KMS-11 (cell line): ENCODE data around the gene RASAL2.

Experiments
- H2AFZ ChIP-seq: fragments of 200-600 bp; sonication (generic); 2 replicates; pipeline ENCODE4 v1.6.1; 2016; ENCODE audit warnings: antibody characterized with exemption, mixed run types, low read depth
- H3K27ac ChIP-seq: fragments of 200-600 bp; sonication (generic); 2 replicates; pipeline ENCODE4 v1.6.1; 2016; ENCODE audit warnings: mild to moderate bottlenecking, mixed run types
- H3K27me3 ChIP-seq: fragments of 200-600 bp; sonication (generic); 2 replicates; pipeline ENCODE4 v1.6.1; 2017; ENCODE audit warnings: mild to moderate bottlenecking, low read depth, mixed run types, moderate library complexity; ENCODE audit not compliant: insufficient read depth
- H3K36me3 ChIP-seq: fragments of 200-600 bp; sonication (generic); 2 replicates; pipeline ENCODE4 v1.6.1; 2017; ENCODE audit warnings: mild to moderate bottlenecking, mixed run types; ENCODE audit not compliant: insufficient read depth
- H3K4me1 ChIP-seq: fragments of 200-600 bp; sonication (generic); 2 replicates; pipeline ENCODE4 v1.6.1; 2016; ENCODE audit warnings: mild to moderate bottlenecking, low read depth, mixed run types; ENCODE audit not compliant: poor library complexity, severe bottlenecking
- H3K4me2 ChIP-seq: fragments of 200-600 bp; sonication (generic); 2 replicates; pipeline ENCODE4 v1.7.0; 2016; ENCODE audit warnings: mild to moderate bottlenecking, mixed run types
- H3K4me3 ChIP-seq: fragments of 200-600 bp; sonication (generic); IDR thresholded peaks from 2 replicates; pipeline ENCODE4 v1.6.1; 2017; ENCODE audit warnings: low read depth, low read length, mixed read lengths; ENCODE audit not compliant: insufficient read depth
- H3K79me2 ChIP-seq: fragments of 200-600 bp; sonication (generic); 2 replicates; pipeline ENCODE4 v1.6.1; 2016; ENCODE audit warnings: low read depth, mixed run types; ENCODE audit not compliant: insufficient read depth
- H3K9ac ChIP-seq: fragments of 200-600 bp; sonication (generic); 2 replicates; pipeline ENCODE4 v1.6.1; 2016; ENCODE audit warnings: mild to moderate bottlenecking, mixed run types
- H4K20me1 ChIP-seq: fragments of 200-600 bp; sonication (generic); 2 replicates; pipeline ENCODE4 v1.6.1; 2016; ENCODE audit warnings: mild to moderate bottlenecking, mixed run types; ENCODE audit not compliant: insufficient read depth
- CTCF ChIP-seq: fragments of 200-600 bp; sonication (generic); conservative IDR thresholded peaks from 2 replicates; pipeline ENCODE4 v1.6.1; 2017; ENCODE audit warnings: low read depth, mild to moderate bottlenecking, antibody characterized with exemption, low read length, moderate library complexity, mixed read lengths

Gene RASAL2

DNA sequence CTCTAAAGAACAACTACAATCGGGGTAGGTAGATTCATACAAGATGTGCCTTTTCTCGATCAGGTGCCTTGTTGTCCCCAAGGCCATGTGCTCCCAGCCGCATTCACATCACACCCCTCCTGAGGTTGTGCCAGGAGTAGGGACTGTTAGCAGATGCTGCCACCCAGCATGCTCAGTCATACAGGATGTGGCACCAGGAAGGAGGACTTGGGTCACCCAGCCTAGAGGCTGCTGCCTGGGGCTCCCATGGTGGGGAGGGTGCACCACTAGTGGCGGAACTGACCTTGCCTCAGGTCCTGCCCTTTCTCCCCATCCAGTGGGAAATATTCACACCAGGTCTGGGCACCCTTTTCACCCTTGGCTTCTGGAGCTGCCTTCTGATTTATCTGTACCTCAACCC lies 427.3 kb downstream of the RASAL2 start:
- Histone ChIP-seq H3K4me2 (no peak overlapping the region), H2AFZ (no peak overlapping the region), H3K79me2 (no peaks in the 10 kb centered on the region), H3K4me3 (no peak overlapping the region), H3K27ac (no peak overlapping the region), H3K36me3 (no peaks in the 10 kb centered on the region), H3K4me1 (no peaks in the 10 kb centered on the region), H4K20me1 (no peaks in the 10 kb centered on the region), H3K27me3 (no peaks in the 10 kb centered on the region), H3K9ac (no peak overlapping the region)
- no peak for TF ChIP-seq CTCF

DNA sequence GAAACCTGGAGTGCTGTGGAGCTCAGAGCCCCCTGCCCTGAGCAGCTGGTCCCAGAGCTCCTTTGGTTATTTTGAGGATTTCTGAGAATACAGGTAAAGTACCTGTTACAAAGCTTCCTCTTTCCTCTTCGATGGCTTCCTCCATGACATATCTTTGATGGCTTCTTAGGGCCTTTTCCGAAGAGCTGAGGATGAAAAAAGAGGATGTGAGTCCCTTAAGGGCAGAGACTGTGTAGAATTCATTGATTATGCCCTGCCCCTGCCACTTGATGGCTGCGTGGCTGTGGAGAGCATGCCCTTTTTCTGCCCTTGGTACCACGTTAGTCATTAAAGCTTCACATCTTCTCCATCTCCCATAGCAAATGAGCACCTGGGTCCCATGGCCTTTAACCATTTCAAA lies 433.2 kb downstream of the RASAL2 start:
- TF ChIP-seq CTCF, result no peak
- Histone ChIP-seq H3K27ac (no peak overlapping the region), H4K20me1 (no peaks in the 10 kb centered on the region), H3K79me2 (no peaks in the 10 kb centered on the region), H3K4me1 (peaks cover 3% of the 10 kb centered on the region), H2AFZ (no peak overlapping the region), H3K9ac (no peak overlapping the region), H3K4me3 (no peak overlapping the region), H3K27me3 (no peaks in the 10 kb centered on the region), H3K36me3 (no peaks in the 10 kb centered on the region), H3K4me2 (no peak overlapping the region)

DNA sequence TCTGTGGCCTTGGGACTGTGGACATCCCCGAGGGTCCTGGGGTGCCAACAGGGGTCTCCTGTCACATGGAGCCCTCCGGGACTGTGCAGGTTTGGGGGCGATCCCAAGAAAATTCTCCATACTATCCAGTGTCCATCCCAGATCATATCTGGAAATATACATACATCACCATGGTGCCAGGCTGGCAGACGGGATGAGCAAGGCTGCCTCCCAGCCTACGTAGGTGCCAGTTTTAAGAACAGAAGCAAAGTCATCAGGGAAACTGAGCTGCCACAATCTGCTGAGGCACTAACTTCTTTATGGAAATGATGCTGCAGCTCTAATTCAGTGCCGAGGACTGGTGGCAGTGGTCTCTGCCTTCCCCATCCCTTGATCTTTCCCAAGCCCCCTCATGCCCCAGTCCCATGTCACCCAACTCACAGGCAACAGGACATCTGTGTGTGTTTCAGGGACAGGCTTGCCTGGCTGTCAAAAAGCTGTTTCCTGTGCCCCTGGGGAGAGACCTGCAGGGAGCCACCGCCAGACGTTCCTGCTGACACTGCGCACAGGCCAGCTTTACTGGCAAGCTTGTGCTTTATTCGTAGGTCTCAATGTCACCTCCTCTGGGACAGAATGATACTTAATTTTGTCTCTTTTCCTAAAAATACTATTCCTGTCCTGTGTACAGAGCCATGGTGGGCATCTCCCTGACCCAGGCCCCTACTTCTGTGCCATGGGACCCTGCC lies 434.5 kb downstream of the RASAL2 start:
- H3K36me3 ChIP-seq, result no peaks in the 10 kb centered on the region
- no peak overlapping the region for H3K4me3 ChIP-seq
- no peak overlapping the region for H3K9ac ChIP-seq
- H3K4me1 ChIP-seq, result peaks cover 8% of the 10 kb centered on the region
- H4K20me1 ChIP-seq, result no peaks in the 10 kb centered on the region
- no peak for TF ChIP-seq CTCF
- no peak overlapping the region for H3K27ac ChIP-seq
- no peaks in the 10 kb centered on the region for H3K79me2 ChIP-seq
- no peak overlapping the region for H2AFZ ChIP-seq
- H3K27me3 ChIP-seq, result no peaks in the 10 kb centered on the region
- H3K4me2 ChIP-seq, result no peak overlapping the region

GRCh38 chr1:178528953-178529335 lies 435.0 kb downstream of the RASAL2 start:
- Histone ChIP-seq H3K4me3 (no peak overlapping the region), H3K36me3 (no peaks in the 10 kb centered on the region), H2AFZ (no peak overlapping the region), H3K4me1 (peaks cover 12% of the 10 kb centered on the region), H3K9ac (no peak overlapping the region), H4K20me1 (no peaks in the 10 kb centered on the region), H3K27me3 (no peaks in the 10 kb centered on the region), H3K27ac (no peak overlapping the region), H3K79me2 (no peaks in the 10 kb centered on the region), H3K4me2 (no peak overlapping the region)
- TF ChIP-seq CTCF, result no peak
